Measurements from ENCODE around the gene KPNA1. TPM values are rescaled to one million over a fixed set of nuclear protein-coding genes. Genes with fewer than 3 reads are reported as not detected.

KPNA1 gene
- total and polyA plus RNA-seq, 2 of the 13 experiments (the other 11 are each of a cell fraction or from before 2014, with no cell fraction given) = 15.4 to 30.0 TPM

DNA sequence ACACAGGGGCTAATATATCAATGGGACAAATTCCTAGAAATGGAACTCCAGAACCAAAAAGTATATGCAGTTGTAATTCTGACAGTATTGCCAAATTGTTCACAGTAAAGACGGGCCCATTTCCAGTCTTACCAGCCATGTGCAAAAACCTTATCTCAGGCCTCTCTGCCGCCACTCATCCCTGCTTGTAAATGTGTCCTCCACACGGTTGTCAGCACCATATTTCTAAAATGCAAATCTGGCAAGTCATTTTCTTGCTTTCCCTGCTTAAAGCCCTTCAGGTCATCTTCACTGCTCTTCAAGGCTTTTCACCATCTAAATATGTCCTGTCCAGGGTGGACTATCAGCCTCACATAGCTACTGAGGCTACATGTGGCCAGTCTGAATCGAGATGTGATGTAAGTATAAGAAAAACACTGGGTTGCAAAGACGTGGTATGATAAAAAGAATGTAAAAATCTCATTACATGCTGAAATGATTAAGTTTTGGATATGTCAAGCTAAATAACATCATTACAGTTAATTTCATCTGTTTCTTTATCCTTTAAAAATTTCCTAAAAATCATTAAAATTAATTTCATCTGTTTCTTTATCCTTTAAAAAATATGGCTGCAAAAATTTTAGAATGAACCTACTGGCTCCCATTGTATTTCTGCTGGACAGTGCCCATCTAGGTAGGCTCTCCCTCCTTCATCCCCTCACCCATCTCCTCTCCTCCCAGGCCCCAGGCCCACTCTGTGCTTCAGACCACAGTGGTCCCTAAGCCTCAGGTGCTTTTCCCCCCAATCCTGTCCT, 48.4 kb upstream of the KPNA1 start:
- 93% methylated on average over 5 of the region's 5 CpGs for whole genome bisulfite sequencing (ENCODE audit: low lambda C conversion rate)
- H3K79me2 ChIP-seq (ENCODE audit: insufficient read depth, low read length) = peaks cover 2% of the 10 kb centered on the region
- no peaks in the 10 kb centered on the region for H3K27me3 ChIP-seq (ENCODE audit: control insufficient read depth in 1 of 2, insufficient read depth in 2 of 2, low read length in 2 of 2)
- TF ChIP-seq, protein P1, sequence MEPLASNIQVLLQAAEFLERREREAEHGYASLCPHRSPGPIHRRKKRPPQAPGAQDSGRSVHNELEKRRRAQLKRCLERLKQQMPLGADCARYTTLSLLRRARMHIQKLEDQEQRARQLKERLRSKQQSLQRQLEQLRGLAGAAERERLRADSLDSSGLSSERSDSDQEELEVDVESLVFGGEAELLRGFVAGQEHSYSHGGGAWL (CRISPR knock-in tag; IDR thresholded peaks at IDR 0.05) = no peak
- TF ChIP-seq ZNF75D (CRISPR knock-in tag; IDR thresholded peaks at IDR 0.05; ENCODE audit: borderline replicate concordance) (no peak), PTBP1 (IDR thresholded peaks at IDR 0.05; ENCODE audit: low read depth, low read length, poor library complexity, severe bottlenecking) (no peak)
- ChIA-PET CTCF (ENCODE audit: low intra/inter-chr PET ratio, low total read pairs) (interaction anchor here (4.0 kb wide), 1 partner anchor 116 kb away, joined by 39 read pairs; no protein-coding TSS in a partner anchor), POLR2A (no interaction called here)
- peak overlapping the region; percentile 78 to 82 (median 81); a peak in 3 of 6 replicates for H3K4me3 ChIP-seq (replicated peaks in 1 of 3; ENCODE audit: insufficient read depth in 1 of 3, low read depth in 2 of 3, low read length in 3 of 3)
- FAIRE-seq (no peak), ATAC-seq (no peak), DNase-seq (ENCODE audit: low spot score) (no peak)
- no peaks in the 10 kb centered on the region for H4K20me1 ChIP-seq (ENCODE audit: insufficient read depth, low read length)
- peaks cover 26% of the 10 kb centered on the region for H3K4me1 ChIP-seq (ENCODE audit: insufficient read depth, low read length)
- no peak overlapping the region for H3K27ac ChIP-seq (ENCODE audit: extremely low read length, insufficient read depth, low read length)
- no peaks in the 10 kb centered on the region for H3K9me3 ChIP-seq (ENCODE audit: low read length)
- peaks cover 4 to 9% of the 10 kb centered on the region in 2 experiments; a peak in 4 of 5 replicates for H3K36me3 ChIP-seq (replicated peaks in 1 of 2; ENCODE audit: control insufficient read depth in 1 of 2, insufficient read depth in 2 of 2, low read length in 2 of 2)
- BruUV-seq (replicated peaks) = no TSS peak
- peak overlapping the region; percentile 77; the same call in 1 of the 2 replicates for H3K9ac ChIP-seq (ENCODE audit: insufficient read depth, low read depth, low read length)
- H2AFZ ChIP-seq (ENCODE audit: low read length) = no peak overlapping the region
- H3K4me2 ChIP-seq (ENCODE audit: low read depth, low read length) = peak overlapping the region; percentile 85
- in situ Hi-C loops (cut with HindIII; ENCODE audit: extremely low pct_ligation_motif_present, low pct_unique_long_range_greater_than_20kb) (no loop called here), intact Hi-C loops (cut with micrococcal nuclease; ENCODE audit: unreplicated experiment) (no loop called here)

DNA sequence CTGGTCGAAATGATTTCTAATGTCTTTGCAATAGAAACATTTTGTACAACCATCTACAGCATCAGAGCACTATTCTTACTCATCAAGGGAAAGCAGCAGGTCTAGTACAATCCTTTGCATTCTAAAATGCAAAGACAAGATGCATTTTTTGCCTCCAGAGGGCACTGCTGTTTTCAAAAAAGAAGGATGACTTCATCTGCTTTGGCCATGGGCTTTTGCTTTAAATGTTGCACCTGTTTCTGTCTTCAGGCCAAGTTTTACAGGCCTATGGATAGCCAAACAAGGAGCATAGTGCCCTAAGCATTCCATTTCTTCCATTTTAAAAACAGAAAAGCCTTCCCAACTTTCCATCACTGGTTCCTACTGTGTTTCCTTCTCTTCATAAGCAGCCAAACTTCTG, 45.9 kb upstream of the KPNA1 start:
- BruUV-seq (replicated peaks) = no TSS peak
- Histone ChIP-seq H3K27me3 (ENCODE audit: control insufficient read depth in 1 of 2, insufficient read depth in 2 of 2, low read length in 2 of 2) (no peaks in the 10 kb centered on the region), H3K27ac (ENCODE audit: extremely low read length, insufficient read depth, low read length) (no peak overlapping the region), H3K79me2 (ENCODE audit: insufficient read depth, low read length) (peaks cover 2% of the 10 kb centered on the region), H3K9ac (ENCODE audit: insufficient read depth, low read depth, low read length) (no peak overlapping the region), H3K9me3 (ENCODE audit: low read length) (no peaks in the 10 kb centered on the region), H3K4me3 (replicated peaks in 1 of 3; ENCODE audit: insufficient read depth in 1 of 3, low read depth in 2 of 3, low read length in 3 of 3) (no peak overlapping the region), H3K4me2 (ENCODE audit: low read depth, low read length) (no peak overlapping the region), H3K4me1 (ENCODE audit: insufficient read depth, low read length) (peaks cover 26% of the 10 kb centered on the region), H3K36me3 (replicated peaks in 1 of 2; ENCODE audit: control insufficient read depth in 1 of 2, insufficient read depth in 2 of 2, low read length in 2 of 2) (no peaks in the 10 kb centered on the region), H4K20me1 (ENCODE audit: insufficient read depth, low read length) (no peaks in the 10 kb centered on the region), H2AFZ (ENCODE audit: low read length) (no peak overlapping the region)
- in situ Hi-C loops (cut with HindIII; ENCODE audit: extremely low pct_ligation_motif_present, low pct_unique_long_range_greater_than_20kb) = no loop called here
- no peak for FAIRE-seq
- POLR2A ChIA-PET = no interaction called here
- DNase-seq (ENCODE audit: low spot score) = peak; percentile 58
- intact Hi-C loops (cut with micrococcal nuclease; ENCODE audit: unreplicated experiment) = loop anchor here (1.0 to 2.0 kb wide), 3 partner anchors 90 to 119 kb away; no protein-coding TSS in a partner anchor
- WGBS (ENCODE audit: low lambda C conversion rate) = 53% methylated on average over 1 of the region's 1 CpG
- no peak for ATAC-seq
- CTCF ChIA-PET (ENCODE audit: low intra/inter-chr PET ratio, low total read pairs) = interaction anchor here (1.5 to 4.0 kb wide), 3 partner anchors 100 to 120 kb away, joined by 4 to 39 read pairs (median 6); partner anchors contain the start of gene PARP14
- no peak for TF ChIP-seq ZNF777 (CRISPR knock-in tag; IDR thresholded peaks at IDR 0.05)
- TF ChIP-seq, protein P2, sequence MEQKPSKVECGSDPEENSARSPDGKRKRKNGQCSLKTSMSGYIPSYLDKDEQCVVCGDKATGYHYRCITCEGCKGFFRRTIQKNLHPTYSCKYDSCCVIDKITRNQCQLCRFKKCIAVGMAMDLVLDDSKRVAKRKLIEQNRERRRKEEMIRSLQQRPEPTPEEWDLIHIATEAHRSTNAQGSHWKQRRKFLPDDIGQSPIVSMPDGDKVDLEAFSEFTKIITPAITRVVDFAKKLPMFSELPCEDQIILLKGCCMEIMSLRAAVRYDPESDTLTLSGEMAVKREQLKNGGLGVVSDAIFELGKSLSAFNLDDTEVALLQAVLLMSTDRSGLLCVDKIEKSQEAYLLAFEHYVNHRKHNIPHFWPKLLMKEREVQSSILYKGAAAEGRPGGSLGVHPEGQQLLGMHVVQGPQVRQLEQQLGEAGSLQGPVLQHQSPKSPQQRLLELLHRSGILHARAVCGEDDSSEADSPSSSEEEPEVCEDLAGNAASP (CRISPR knock-in tag; IDR thresholded peaks at IDR 0.05; ENCODE audit: borderline replicate concordance) = no peak
- TF ChIP-seq, protein P3, sequence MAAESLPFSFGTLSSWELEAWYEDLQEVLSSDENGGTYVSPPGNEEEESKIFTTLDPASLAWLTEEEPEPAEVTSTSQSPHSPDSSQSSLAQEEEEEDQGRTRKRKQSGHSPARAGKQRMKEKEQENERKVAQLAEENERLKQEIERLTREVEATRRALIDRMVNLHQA (CRISPR knock-in tag; IDR thresholded peaks at IDR 0.05) = no peak
- TF ChIP-seq, protein P4, sequence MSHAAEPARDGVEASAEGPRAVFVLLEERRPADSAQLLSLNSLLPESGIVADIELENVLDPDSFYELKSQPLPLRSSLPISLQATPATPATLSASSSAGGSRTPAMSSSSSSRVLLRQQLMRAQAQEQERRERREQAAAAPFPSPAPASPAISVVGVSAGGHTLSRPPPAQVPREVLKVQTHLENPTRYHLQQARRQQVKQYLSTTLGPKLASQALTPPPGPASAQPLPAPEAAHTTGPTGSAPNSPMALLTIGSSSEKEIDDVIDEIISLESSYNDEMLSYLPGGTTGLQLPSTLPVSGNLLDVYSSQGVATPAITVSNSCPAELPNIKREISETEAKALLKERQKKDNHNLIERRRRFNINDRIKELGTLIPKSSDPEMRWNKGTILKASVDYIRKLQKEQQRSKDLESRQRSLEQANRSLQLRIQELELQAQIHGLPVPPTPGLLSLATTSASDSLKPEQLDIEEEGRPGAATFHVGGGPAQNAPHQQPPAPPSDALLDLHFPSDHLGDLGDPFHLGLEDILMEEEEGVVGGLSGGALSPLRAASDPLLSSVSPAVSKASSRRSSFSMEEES (CRISPR knock-in tag; IDR thresholded peaks at IDR 0.05) = no peak
- TF ChIP-seq CHCHD3 (CRISPR knock-in tag; IDR thresholded peaks at IDR 0.05) = no peak
- TF ChIP-seq ASH2L (IDR thresholded peaks at IDR 0.05; ENCODE audit: insufficient read length, low read depth, low read length) = no peak
- no peak for TF ChIP-seq ZNF792 (CRISPR knock-in tag; IDR thresholded peaks at IDR 0.05)
- no peak for TF ChIP-seq MAF1 (CRISPR knock-in tag; IDR thresholded peaks at IDR 0.05; ENCODE audit: borderline replicate concordance)
- TF ChIP-seq U2AF2 (IDR thresholded peaks at IDR 0.05; ENCODE audit: low read depth, low read length) = no peak
- no peak for TF ChIP-seq ZNF782 (CRISPR knock-in tag; IDR thresholded peaks at IDR 0.05; ENCODE audit: borderline replicate concordance)
- 0 out of 2 replicates have a peak, but pooled peaks have one; percentile 14 for TF ChIP-seq ZMYM4 (CRISPR knock-in tag; IDR thresholded peaks at IDR 0.05)

All from HepG2 (cell line).